ENCODE data around the gene CALHM2.

Gene CALHM2

GRCh38 chr10:103445366-103445765, 6.8 kb downstream of the CALHM2 start:
- no peak overlapping the region for H3K4me3 ChIP-seq (ENCODE audit: control insufficient read depth, low read depth, low read length)
- no peak for DNase-seq (ENCODE audit: low read depth)
- TF ChIP-seq, protein P1, sequence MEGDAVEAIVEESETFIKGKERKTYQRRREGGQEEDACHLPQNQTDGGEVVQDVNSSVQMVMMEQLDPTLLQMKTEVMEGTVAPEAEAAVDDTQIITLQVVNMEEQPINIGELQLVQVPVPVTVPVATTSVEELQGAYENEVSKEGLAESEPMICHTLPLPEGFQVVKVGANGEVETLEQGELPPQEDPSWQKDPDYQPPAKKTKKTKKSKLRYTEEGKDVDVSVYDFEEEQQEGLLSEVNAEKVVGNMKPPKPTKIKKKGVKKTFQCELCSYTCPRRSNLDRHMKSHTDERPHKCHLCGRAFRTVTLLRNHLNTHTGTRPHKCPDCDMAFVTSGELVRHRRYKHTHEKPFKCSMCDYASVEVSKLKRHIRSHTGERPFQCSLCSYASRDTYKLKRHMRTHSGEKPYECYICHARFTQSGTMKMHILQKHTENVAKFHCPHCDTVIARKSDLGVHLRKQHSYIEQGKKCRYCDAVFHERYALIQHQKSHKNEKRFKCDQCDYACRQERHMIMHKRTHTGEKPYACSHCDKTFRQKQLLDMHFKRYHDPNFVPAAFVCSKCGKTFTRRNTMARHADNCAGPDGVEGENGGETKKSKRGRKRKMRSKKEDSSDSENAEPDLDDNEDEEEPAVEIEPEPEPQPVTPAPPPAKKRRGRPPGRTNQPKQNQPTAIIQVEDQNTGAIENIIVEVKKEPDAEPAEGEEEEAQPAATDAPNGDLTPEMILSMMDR (conservative IDR thresholded peaks at IDR 0.05; ENCODE audit: control insufficient read depth, insufficient read depth, low read depth, low read length): no peak

DNA sequence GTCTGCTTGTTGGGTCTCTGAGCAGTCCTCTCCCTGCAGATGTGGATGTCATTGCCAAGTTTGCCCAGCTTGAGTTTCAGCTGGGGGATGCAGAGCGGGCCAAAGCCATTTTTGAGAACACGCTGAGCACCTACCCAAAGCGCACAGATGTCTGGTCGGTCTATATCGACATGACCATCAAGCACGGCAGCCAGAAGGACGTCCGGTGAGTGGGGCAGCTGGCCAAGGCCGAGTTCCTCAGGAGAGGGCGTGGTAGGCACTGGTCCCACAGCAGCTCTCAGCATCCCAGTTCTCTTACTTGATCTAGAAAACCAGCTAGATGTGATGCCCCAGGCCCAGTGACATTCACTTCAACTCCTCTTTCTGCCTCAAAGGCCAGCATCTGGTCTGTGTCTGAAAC, 7.7 kb downstream of the CALHM2 start:
- no peak overlapping the region for H3K4me3 ChIP-seq (ENCODE audit: control insufficient read depth, low read depth, low read length)
- DNase-seq (ENCODE audit: low read depth): no peak
- TF ChIP-seq, protein P1 (conservative IDR thresholded peaks at IDR 0.05; ENCODE audit: control insufficient read depth, insufficient read depth, low read depth, low read length): no peak

- H3K4me3 ChIP-seq (ENCODE audit: control insufficient read depth, low read depth, low read length): no peak overlapping the region
- DNase-seq (ENCODE audit: low read depth): no peak
- TF ChIP-seq, protein P1 (conservative IDR thresholded peaks at IDR 0.05; ENCODE audit: control insufficient read depth, insufficient read depth, low read depth, low read length): no peak
Measured at GRCh38 chr10:103443475-103444185, 8.5 kb downstream of the CALHM2 start.

- TF ChIP-seq, protein P1 (conservative IDR thresholded peaks at IDR 0.05; ENCODE audit: control insufficient read depth, insufficient read depth, low read depth, low read length): no peak
- no peak overlapping the region for H3K4me3 ChIP-seq (ENCODE audit: control insufficient read depth, low read depth, low read length)
- peak; percentile 86 for DNase-seq (ENCODE audit: low read depth)
Measured at GRCh38 chr10:103442031-103442461, 10.1 kb downstream of the CALHM2 start.

DNA sequence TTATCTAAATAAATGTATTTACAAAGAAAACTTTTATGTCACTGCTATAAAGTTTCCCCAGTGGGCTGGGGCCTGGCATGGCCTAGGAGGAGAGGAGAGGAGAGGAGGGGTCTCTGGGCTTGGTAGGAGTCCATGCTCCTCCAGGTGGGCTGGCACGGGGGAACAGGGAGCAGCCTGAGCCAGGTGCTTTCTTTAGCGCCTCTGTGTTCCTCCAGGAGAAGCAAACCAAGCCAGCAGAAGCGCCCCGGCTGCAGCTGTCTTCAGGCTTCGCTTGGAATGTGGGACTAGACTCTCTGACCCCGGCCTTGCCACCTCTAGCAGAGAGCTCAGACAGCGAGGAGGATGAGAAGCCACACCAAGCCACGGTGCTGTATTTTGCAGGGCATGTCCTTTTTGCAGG, 10.6 kb downstream of the CALHM2 start:
- DNase-seq (ENCODE audit: low read depth): no peak
- no peak overlapping the region for H3K4me3 ChIP-seq (ENCODE audit: control insufficient read depth, low read depth, low read length)
- TF ChIP-seq, protein P1 (conservative IDR thresholded peaks at IDR 0.05; ENCODE audit: control insufficient read depth, insufficient read depth, low read depth, low read length): no peak

GRCh38 chr10:103441206-103441605, 11.0 kb downstream of the CALHM2 start:
- TF ChIP-seq, protein P1 (conservative IDR thresholded peaks at IDR 0.05; ENCODE audit: control insufficient read depth, insufficient read depth, low read depth, low read length): no peak
- no peak overlapping the region for H3K4me3 ChIP-seq (ENCODE audit: control insufficient read depth, low read depth, low read length)
- peak; percentile 45 for DNase-seq (ENCODE audit: low read depth)
